Retinal pigment epithelial cell (primary cell): Measurements from ENCODE around the gene ANKS6.

ENCODE experiments used
- DNase-seq: peaks from one replicate; pipeline ENCODE4 v3.0.0-alpha.2; 2010; ENCODE audit warnings: low read depth
- H3K4me3 ChIP-seq: 2 replicates; pipeline ENCODE4 v1.5.1; 2011; ENCODE audit warnings: mild to moderate bottlenecking, low read length, control low read depth, moderate library complexity
- CTCF ChIP-seq: conservative IDR thresholded peaks from 2 replicates; pipeline ENCODE4 v1.5.1; 2011; ENCODE audit warnings: low read depth, low read length, control low read depth, inconsistent platforms

The ANKS6 gene

DNA sequence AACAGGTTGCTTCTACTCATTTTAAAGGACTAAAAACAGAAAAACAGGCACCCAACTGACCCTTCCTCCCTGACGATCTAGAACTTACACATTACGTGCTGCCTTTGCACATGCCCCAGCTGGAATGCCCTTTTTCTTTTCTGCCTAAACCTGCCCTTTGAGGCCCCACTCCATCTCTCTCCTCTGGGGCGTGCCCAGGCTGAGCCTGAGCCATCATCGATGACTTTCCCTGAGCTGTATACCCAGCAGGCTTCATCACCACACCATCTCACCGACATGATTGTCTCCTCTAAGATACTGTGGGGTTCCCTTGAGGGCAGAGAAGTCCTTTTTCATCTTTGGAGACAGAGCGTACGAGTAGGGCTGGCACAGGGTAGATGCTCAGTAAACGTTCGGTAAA lies 63.6 kb downstream of the ANKS6 start:
- DNase-seq, result no peak
- no peak for TF ChIP-seq CTCF
- H3K4me3 ChIP-seq, result no peak overlapping the region

DNA sequence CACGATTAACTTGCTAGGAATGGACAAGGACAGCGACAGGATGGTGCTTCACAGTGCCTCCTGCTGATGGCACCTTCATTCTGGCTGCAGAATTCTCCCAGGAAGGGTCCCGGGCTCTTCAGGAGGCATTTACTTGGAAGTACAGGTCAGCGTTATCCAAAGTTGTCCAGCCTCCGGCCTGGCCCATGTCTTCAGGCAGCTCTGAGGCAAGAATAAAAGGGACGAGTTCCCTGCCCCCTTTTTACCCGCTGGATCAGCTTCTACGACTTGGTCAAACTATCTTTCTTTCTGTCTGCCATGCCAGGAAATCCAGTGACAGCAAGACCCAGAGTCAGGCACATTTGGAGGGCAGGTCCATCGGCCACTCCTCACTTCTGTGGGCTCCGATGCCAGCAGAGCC lies 64.3 kb downstream of the ANKS6 start:
- no peak overlapping the region for H3K4me3 ChIP-seq
- no peak for DNase-seq
- TF ChIP-seq CTCF, result no peak

- TF ChIP-seq CTCF, result no peak
- H3K4me3 ChIP-seq, result no peak overlapping the region
- no peak for DNase-seq
These were observed 65.5 kb downstream of the ANKS6 start for GRCh38 chr9:98730871-98731270.

GRCh38 chr9:98728500-98728899 lies 67.9 kb downstream of the ANKS6 start:
- no peak for TF ChIP-seq CTCF
- no peak overlapping the region for H3K4me3 ChIP-seq

GRCh38 chr9:98727428-98727827 lies 68.9 kb downstream of the ANKS6 start:
- TF ChIP-seq CTCF, result no peak
- DNase-seq, result no peak
- H3K4me3 ChIP-seq, result no peak overlapping the region

More at GRCh38 chr9:98728500-98728899, 67.9 kb downstream of the ANKS6 start:
- DNase-seq, result no peak

DNA sequence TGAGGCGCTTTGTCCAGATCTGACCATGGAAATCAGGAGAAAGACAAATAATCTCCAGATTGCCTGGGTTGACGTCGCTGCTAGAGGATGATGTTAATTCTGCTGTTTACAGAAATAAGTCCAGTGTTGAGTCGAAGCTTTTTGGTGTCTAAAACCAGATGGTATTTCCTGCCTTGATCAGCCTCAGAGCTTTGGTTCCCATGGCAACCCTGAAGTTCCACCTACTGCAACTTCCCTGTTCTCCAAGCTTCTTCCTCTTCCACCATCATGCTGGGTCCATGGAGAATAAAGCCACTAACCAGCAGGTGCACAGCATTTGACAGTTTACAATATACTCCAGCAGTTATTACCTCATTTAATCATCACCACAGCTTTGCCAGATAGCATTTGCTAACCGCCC lies 69.6 kb downstream of the ANKS6 start:
- no peak for TF ChIP-seq CTCF
- DNase-seq, result no peak

GRCh38 chr9:98724810-98725530 lies 71.4 kb downstream of the ANKS6 start:
- H3K4me3 ChIP-seq, result no peak overlapping the region
- DNase-seq, result no peak
- no peak for TF ChIP-seq CTCF

More for the DNA sequence above, 69.6 kb downstream of the ANKS6 start:
- no peak overlapping the region for H3K4me3 ChIP-seq
